SKM-1 treated with dmso at 0.1 percent for 144 hours (cell line): ENCODE measurements around the gene NUDT4.

Source experiments
- DNase-seq: peaks from one replicate; lab custom pipeline; 2025; ENCODE audit not compliant: unreplicated experiment; lab: John Stamatoyannopoulos, UW

Gene NUDT4

GRCh38 chr12:93377252-93378195 lies at the start of gene NUDT4:
Gene NUDT4 (plus strand): TSS chr12:93377925. CDS start chr12:93378323, 398 bp downstream.
- peak; percentile 27 for DNase-seq

- no peak for DNase-seq
Measured at GRCh38 chr12:93333054-93333453, 44.7 kb upstream of the NUDT4 start.

GRCh38 chr12:93333828-93334227 lies 43.9 kb upstream of the NUDT4 start:
- no peak for DNase-seq

GRCh38 chr12:93335603-93336162 lies 42.0 kb upstream of the NUDT4 start:
- DNase-seq: no peak

- no peak for DNase-seq
Measured at GRCh38 chr12:93336291-93336741, 41.4 kb upstream of the NUDT4 start.

GRCh38 chr12:93338598-93338997 lies 39.1 kb upstream of the NUDT4 start:
- no peak for DNase-seq

- no peak for DNase-seq
Measured at GRCh38 chr12:93339695-93340094, 38.0 kb upstream of the NUDT4 start.

- DNase-seq: no peak
Measured at GRCh38 chr12:93341409-93342049, 36.2 kb upstream of the NUDT4 start.

GRCh38 chr12:93347054-93347785 lies 30.5 kb upstream of the NUDT4 start:
- no peak for DNase-seq

GRCh38 chr12:93348575-93349435 lies 28.9 kb upstream of the NUDT4 start:
- DNase-seq: no peak

- DNase-seq: no peak
Measured at GRCh38 chr12:93351726-93352125, 26.0 kb upstream of the NUDT4 start.

GRCh38 chr12:93352321-93352720 lies 25.4 kb upstream of the NUDT4 start:
- DNase-seq: no peak

GRCh38 chr12:93356214-93356613 lies 21.5 kb upstream of the NUDT4 start:
- no peak for DNase-seq

GRCh38 chr12:93358058-93358457 lies 19.7 kb upstream of the NUDT4 start:
- no peak for DNase-seq

- DNase-seq: no peak
Measured at GRCh38 chr12:93358821-93359220, 18.9 kb upstream of the NUDT4 start.

- DNase-seq: no peak
Measured at GRCh38 chr12:93360688-93361087, 17.0 kb upstream of the NUDT4 start.

- no peak for DNase-seq
Measured at GRCh38 chr12:93361151-93361919, 16.4 kb upstream of the NUDT4 start.

GRCh38 chr12:93363841-93364297 lies 13.9 kb upstream of the NUDT4 start:
- DNase-seq: no peak
